OCI-LY7 (cell line): ENCODE results near the gene MAP1S. TPM values are rescaled to one million over a fixed set of nuclear protein-coding genes. Genes with fewer than 3 reads are reported as not detected.

ENCODE experiments used
- BruUV-seq: library from RNA; stranded (reverse); fragments of 400-500 nt; replicated peaks from 2 replicates; lab custom pipeline; 2021; lab: Mats Ljungman, UMichigan
- CTCF ChIA-PET: fragments of 300-600 bp; sonication (Branson Sonifier 250); formaldehyde crosslinking; loops from one replicate; lab custom pipeline; 2022; ENCODE audit warnings: antibody characterized with exemption; ENCODE audit not compliant: unreplicated experiment; lab: Charles Lee
- POLR2A ChIA-PET: fragments of 300-600 bp; sonication (Branson Sonifier 250); formaldehyde crosslinking; loops from one replicate; lab custom pipeline; 2022; ENCODE audit warnings: antibody characterized with exemption; lab: Charles Lee
- DNase-seq: peaks from one replicate; pipeline ENCODE4 v3.0.0-alpha.2; 2015; ENCODE audit warnings: low spot score
- H2AFZ ChIP-seq: fragments of 200-600 bp; sonication (generic), shearing (Covaris generic); 2 replicates; pipeline ENCODE4 v1.6.1; 2014; ENCODE audit warnings: mild to moderate bottlenecking, antibody characterized with exemption, low read length, moderate library complexity
- H3K27ac ChIP-seq: fragments of 200-600 bp; sonication (generic); 2 replicates; pipeline ENCODE4 v1.5.1; 2014; ENCODE audit warnings: mixed run types, low read depth, mild to moderate bottlenecking, moderate library complexity, low read length, inconsistent platforms; ENCODE audit not compliant: poor library complexity, severe bottlenecking
- H3K36me3 ChIP-seq: fragments of 200-600 bp; sonication (generic); 2 replicates; pipeline ENCODE4 v1.6.1; 2014; ENCODE audit warnings: mild to moderate bottlenecking, antibody characterized with exemption, low read length, moderate library complexity, mixed read lengths; ENCODE audit not compliant: insufficient read depth
- H3K4me1 ChIP-seq: fragments of 200-600 bp; sonication (generic); 2 replicates; pipeline ENCODE4 v1.5.1; 2014; ENCODE audit warnings: mild to moderate bottlenecking, low read length; ENCODE audit not compliant: insufficient read depth, poor library complexity, severe bottlenecking
- H3K4me2 ChIP-seq: fragments of 200-600 bp; sonication (generic); 2 replicates; pipeline ENCODE4 v1.6.1; 2014; ENCODE audit warnings: mild to moderate bottlenecking, low read length
- H3K4me3 ChIP-seq: fragments of 200-600 bp; sonication (generic); 2 replicates; pipeline ENCODE4 v1.5.1; 2014; ENCODE audit warnings: mild to moderate bottlenecking, low read depth, low read length; ENCODE audit not compliant: poor library complexity, severe bottlenecking
- H3K79me2 ChIP-seq: fragments of 200-600 bp; sonication (generic); 2 replicates; pipeline ENCODE4 v1.6.1; 2016; ENCODE audit warnings: low read depth, mild to moderate bottlenecking, low read length, moderate library complexity, mixed read lengths; ENCODE audit not compliant: insufficient read depth
- H3K9me2 ChIP-seq: fragments of 200-600 bp; sonication (generic); 2 replicates; pipeline ENCODE4 v1.6.1; 2016; ENCODE audit warnings: mild to moderate bottlenecking, low read length, mixed read lengths; ENCODE audit not compliant: insufficient read depth
- H3K9me3 ChIP-seq: fragments of 200-600 bp; sonication (generic); 2 replicates; pipeline ENCODE4 v1.6.1; 2014; ENCODE audit warnings: mild to moderate bottlenecking, mixed run types, low read length, mixed read lengths
- H4K20me1 ChIP-seq: fragments of 200-600 bp; sonication (generic); 2 replicates; pipeline ENCODE4 v1.6.1; 2014; ENCODE audit warnings: mild to moderate bottlenecking, antibody characterized with exemption, low read length, moderate library complexity, mixed read lengths; ENCODE audit not compliant: insufficient read depth
- CTCF ChIP-seq: fragments of 200-600 bp; sonication (generic); conservative IDR thresholded peaks from 2 replicates; pipeline ENCODE4 v1.5.1; 2014; ENCODE audit warnings: mild to moderate bottlenecking, antibody characterized with exemption, low read length, moderate library complexity, mixed read lengths
- EZH2phosphoT487 ChIP-seq: fragments of 200-600 bp; sonication (generic); IDR thresholded peaks from 2 replicates; pipeline ENCODE4 v1.6.1; 2018; ENCODE audit warnings: low read depth, borderline replicate concordance, mild to moderate bottlenecking, mixed run types, antibody characterized with exemption, low read length, moderate library complexity, mixed read lengths
- intact Hi-C: fragments of 100-400 bp; cut with micrococcal nuclease; formaldehyde crosslinking; loops from one replicate; pipeline ENCODE4 v1.10.0; 2022; ENCODE audit not compliant: unreplicated experiment
- total RNA-seq, 2 experiments: library from RNA; depleted of rRNA in 1 of 2; stranded (reverse); fragments of >200 nt in 1 of 2; shearing (Covaris generic) in 1 of 2; gene quantifications; 2 replicates each; pipeline ENCODE4 v1.2.3, GENCODE V29; 2014 to 2022

The MAP1S gene
- total RNA-seq, 2 experiments from 2014 or later: 31.6 to 53.1 TPM

- H2AFZ ChIP-seq: no peak overlapping the region
- peak; percentile 80 for DNase-seq
- H3K36me3 ChIP-seq: peaks cover 32% of the 10 kb centered on the region
- ChIA-PET POLR2A (interaction anchor here (0.6 to 1.7 kb wide), 6 partner anchors 8 to 22 kb away, joined by 3 to 6 read pairs (median 3); partner anchors contain the start of gene MAP1S), CTCF (interaction anchor here (0.6 kb wide), 1 partner anchor 185 kb away, joined by 3 read pairs; no protein-coding TSS in a partner anchor)
- peak overlapping the region; percentile 73 for H3K27ac ChIP-seq
- intact Hi-C loops: loop anchor here (2.0 kb wide), 1 partner anchor 16 kb away; no protein-coding TSS in a partner anchor
- H3K4me2 ChIP-seq: peak overlapping the region; percentile 52
- H3K9me3 ChIP-seq: no peaks in the 10 kb centered on the region; the same call in 1 of the 2 replicates
- no peak for TF ChIP-seq CTCF
- TF ChIP-seq EZH2phosphoT487: no peak
- no TSS peak for BruUV-seq
- no peaks in the 10 kb centered on the region for H4K20me1 ChIP-seq
- peak overlapping the region; percentile 3 for H3K4me3 ChIP-seq
- H3K4me1 ChIP-seq: peaks cover 43% of the 10 kb centered on the region
- H3K9me2 ChIP-seq: no peaks in the 10 kb centered on the region
- H3K79me2 ChIP-seq: no peaks in the 10 kb centered on the region
Measured at GRCh38 chr19:17739121-17739875, 20.0 kb downstream of the MAP1S start.

DNA sequence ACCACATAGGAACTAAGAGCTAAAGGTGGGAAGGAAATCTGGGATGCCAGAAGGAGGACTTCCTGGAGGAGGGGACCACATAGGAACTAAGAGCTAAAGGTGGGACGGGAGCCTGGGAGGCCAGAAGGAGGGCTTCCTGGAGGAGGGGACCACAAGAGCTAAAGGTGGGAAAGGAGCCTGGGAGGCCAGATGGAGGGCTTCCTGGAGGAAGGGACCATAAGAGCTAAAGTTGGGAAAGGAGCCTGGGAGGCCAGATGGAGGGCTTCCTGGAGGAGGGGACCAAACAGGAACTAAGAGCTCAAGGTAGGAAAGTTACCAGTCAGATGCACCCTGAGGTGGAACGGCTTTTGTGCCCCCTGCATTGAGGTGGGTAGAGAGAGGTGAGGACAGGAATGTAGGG lies 22.2 kb downstream of the MAP1S start:
- no peak overlapping the region for H3K27ac ChIP-seq
- no peaks in the 10 kb centered on the region; the same call in 1 of the 2 replicates for H3K9me3 ChIP-seq
- TF ChIP-seq CTCF (no peak), EZH2phosphoT487 (no peak)
- no peak for DNase-seq
- ChIA-PET CTCF (no interaction called here), POLR2A (interaction anchor here (0.7 to 2.4 kb wide), 3 partner anchors 10 to 106 kb away, joined by 3 to 14 read pairs (median 6); partner anchors contain the start of gene FCHO1)
- no TSS peak for BruUV-seq
- H3K4me3 ChIP-seq: no peak overlapping the region
- H3K9me2 ChIP-seq: no peaks in the 10 kb centered on the region
- H4K20me1 ChIP-seq: no peaks in the 10 kb centered on the region
- intact Hi-C loops: no loop called here
- H3K4me2 ChIP-seq: no peak overlapping the region
- H3K79me2 ChIP-seq: no peaks in the 10 kb centered on the region
- H3K4me1 ChIP-seq: peaks cover 48% of the 10 kb centered on the region
- peaks cover 15% of the 10 kb centered on the region for H3K36me3 ChIP-seq
- H2AFZ ChIP-seq: no peak overlapping the region
